Measurements from ENCODE around the gene ITPK1. TPM values are rescaled to one million over a fixed set of nuclear protein-coding genes. Genes with fewer than 3 reads are reported as not detected.

ITPK1 gene
- total and polyA plus RNA-seq, 2 donors (not counting 3 experiments of a cell fraction or from before 2014, with no cell fraction given), result 39.6 to 51.8 TPM

DNA sequence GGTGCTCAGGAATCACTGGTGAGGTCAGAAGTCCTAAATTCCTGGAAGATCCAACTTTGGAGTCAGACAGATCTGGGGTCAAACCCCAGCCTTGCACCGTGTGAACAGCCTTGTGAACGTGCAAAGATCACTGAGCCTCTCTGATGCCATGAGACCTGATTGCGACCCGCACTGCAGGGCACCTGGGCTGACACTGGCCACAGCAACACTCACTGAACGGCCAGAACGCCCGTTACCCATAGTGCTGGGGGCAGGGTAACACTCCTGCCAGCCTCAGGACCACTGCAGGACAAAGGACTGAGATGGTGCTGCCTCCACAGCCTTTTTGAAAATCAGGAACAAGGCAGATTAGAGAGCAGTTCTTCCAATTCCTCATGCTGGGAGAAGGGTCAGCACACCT is 164.5 kb downstream of the ITPK1 start:
- BruUV-seq (replicated peaks), result no TSS peak
- POLR2A ChIA-PET, result interaction anchor here (1.0 kb wide), 1 partner anchor 181 kb away, joined by 3 read pairs; no protein-coding TSS in a partner anchor

More for the DNA sequence above, 164.5 kb downstream of the ITPK1 start:
- CTCF ChIA-PET, result interaction anchor here (0.5 to 5.5 kb wide), 21 partner anchors 9 to 363 kb away, joined by 3 to 109 read pairs (median 5); partner anchors contain the start of genes GON7 and UBR7
- H4K20me1 ChIP-seq (replicated peaks; ENCODE audit: control insufficient read depth, extremely low read depth, insufficient read depth, low read length), result no peaks in the 10 kb centered on the region
- no peaks in the 10 kb centered on the region for H3K9me3 ChIP-seq (replicated peaks; ENCODE audit: control insufficient read depth, insufficient read depth, low read length)
- intact Hi-C loops (cut with micrococcal nuclease), result loop anchor here (5.0 kb wide), 2 partner anchors 591 to 666 kb away; no protein-coding TSS in a partner anchor
- H2AFZ ChIP-seq (ENCODE audit: low read depth, low read length), result no peak overlapping the region
- no peaks in the 10 kb centered on the region for H3K27me3 ChIP-seq (ENCODE audit: control insufficient read depth in 2 of 2, insufficient read depth in 2 of 2, low read length in 2 of 2)
- no peak overlapping the region for H3K4me2 ChIP-seq (ENCODE audit: insufficient read depth, low read length)
- no peak for FAIRE-seq
- no peaks in the 10 kb centered on the region for H3K36me3 ChIP-seq (ENCODE audit: control insufficient read depth in 2 of 2, extremely low read depth in 1 of 2, insufficient read depth in 2 of 2, low read length in 2 of 2)
- no peak overlapping the region for H3K9ac ChIP-seq (replicated peaks; ENCODE audit: extremely low read depth, insufficient read depth, low read length)
- DNase-seq (ENCODE audit: low read depth, low spot score), result no peak
- TF ChIP-seq CTCF (IDR thresholded peaks at IDR 0.05; ENCODE audit: extremely low read depth in 1 of 2, insufficient read depth in 1 of 2, low read depth in 1 of 2, low read length in 2 of 2) (no peak), JUN (IDR thresholded peaks at IDR 0.05; ENCODE audit: borderline replicate concordance, insufficient read depth, insufficient read length, low read depth) (no peak), MYC (IDR thresholded peaks at IDR 0.05; ENCODE audit: low read depth, low read length) (no peak), MAX (IDR thresholded peaks at IDR 0.05; ENCODE audit: insufficient read depth, insufficient read length) (no peak), EZH2 (IDR thresholded peaks at IDR 0.05; ENCODE audit: borderline replicate concordance, low read depth, low read length, severe bottlenecking) (no peak), FOS (IDR thresholded peaks at IDR 0.05; ENCODE audit: borderline replicate concordance, insufficient read depth, low read length) (no peak)
- peaks cover 5% of the 10 kb centered on the region for H3K4me1 ChIP-seq (ENCODE audit: control insufficient read depth, extremely low read depth, insufficient read depth, low read length)
- H3K27ac ChIP-seq (ENCODE audit: insufficient read depth, low read depth, low read length), result no peak overlapping the region
- H3K79me2 ChIP-seq (ENCODE audit: control insufficient read depth, insufficient read depth, low read length), result no peaks in the 10 kb centered on the region
- H3K4me3 ChIP-seq (replicated peaks in 1 of 3; ENCODE audit: insufficient read depth in 1 of 3, low read depth in 1 of 3, low read length in 3 of 3), result no peak overlapping the region
- dilution Hi-C loops (cut with MboI; ENCODE audit: extremely low pct_ligation_motif_present, low sequenced_read_pairs), result loop anchor here (25.0 kb wide), 1 partner anchor 186 kb away; no protein-coding TSS in a partner anchor
- no peaks in the 10 kb centered on the region for H3K9me1 ChIP-seq (replicated peaks; ENCODE audit: control insufficient read depth, extremely low read depth, insufficient read depth, low read length)
